ENCODE measurements around the gene SPON1.

SPON1 gene

DNA sequence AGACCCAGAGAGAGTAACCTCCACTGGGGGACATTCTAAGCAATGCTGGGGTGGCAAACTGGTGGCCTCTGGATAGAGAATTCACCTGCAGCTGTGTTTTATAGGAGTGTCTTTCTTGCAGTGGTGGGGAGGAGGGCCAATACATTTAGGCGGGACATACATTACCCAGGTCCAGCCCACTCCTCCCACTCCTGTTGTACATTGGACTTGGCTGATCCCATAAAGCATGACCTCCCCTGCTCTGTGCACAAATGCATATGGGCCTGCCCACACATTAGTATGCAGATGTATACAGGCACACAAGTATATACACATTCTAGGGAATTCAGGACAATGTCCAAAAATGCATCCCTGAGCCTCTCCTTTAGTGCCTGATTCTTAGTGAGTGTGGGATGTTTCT, 297.4 kb downstream of the SPON1 start:
- DNase-seq (ENCODE audit: low read depth) = no peak
- H3K4me3 ChIP-seq (replicated peaks; ENCODE audit: low read depth, low read length) = no peak overlapping the region
- TF ChIP-seq, protein P1, sequence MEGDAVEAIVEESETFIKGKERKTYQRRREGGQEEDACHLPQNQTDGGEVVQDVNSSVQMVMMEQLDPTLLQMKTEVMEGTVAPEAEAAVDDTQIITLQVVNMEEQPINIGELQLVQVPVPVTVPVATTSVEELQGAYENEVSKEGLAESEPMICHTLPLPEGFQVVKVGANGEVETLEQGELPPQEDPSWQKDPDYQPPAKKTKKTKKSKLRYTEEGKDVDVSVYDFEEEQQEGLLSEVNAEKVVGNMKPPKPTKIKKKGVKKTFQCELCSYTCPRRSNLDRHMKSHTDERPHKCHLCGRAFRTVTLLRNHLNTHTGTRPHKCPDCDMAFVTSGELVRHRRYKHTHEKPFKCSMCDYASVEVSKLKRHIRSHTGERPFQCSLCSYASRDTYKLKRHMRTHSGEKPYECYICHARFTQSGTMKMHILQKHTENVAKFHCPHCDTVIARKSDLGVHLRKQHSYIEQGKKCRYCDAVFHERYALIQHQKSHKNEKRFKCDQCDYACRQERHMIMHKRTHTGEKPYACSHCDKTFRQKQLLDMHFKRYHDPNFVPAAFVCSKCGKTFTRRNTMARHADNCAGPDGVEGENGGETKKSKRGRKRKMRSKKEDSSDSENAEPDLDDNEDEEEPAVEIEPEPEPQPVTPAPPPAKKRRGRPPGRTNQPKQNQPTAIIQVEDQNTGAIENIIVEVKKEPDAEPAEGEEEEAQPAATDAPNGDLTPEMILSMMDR (IDR thresholded peaks at IDR 0.05; ENCODE audit: low read length, missing control alignments) = no peak

DNA sequence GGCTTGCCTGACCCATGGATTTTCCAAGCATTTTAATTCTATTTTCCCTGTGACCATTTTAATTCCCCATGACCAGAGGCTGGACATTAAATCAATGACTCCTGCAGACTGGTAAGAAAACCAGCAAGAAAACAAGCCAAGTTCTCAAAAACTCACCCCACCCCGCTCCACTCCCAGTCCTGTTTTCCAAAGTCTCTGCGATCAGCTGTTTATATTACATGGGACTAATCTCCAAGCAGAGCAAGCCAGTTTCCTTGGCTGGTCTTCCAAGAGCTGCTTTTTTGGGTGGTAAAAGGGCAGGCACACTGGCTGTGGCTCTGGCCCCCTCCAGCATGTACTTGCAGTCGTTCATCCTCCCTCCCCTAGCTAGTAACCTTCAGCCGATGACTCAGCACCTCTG, 298.5 kb downstream of the SPON1 start:
- TF ChIP-seq, protein P1 (IDR thresholded peaks at IDR 0.05; ENCODE audit: low read length, missing control alignments) = no peak
- H3K4me3 ChIP-seq (replicated peaks; ENCODE audit: low read depth, low read length) = no peak overlapping the region
- DNase-seq (ENCODE audit: low read depth) = no peak

DNA sequence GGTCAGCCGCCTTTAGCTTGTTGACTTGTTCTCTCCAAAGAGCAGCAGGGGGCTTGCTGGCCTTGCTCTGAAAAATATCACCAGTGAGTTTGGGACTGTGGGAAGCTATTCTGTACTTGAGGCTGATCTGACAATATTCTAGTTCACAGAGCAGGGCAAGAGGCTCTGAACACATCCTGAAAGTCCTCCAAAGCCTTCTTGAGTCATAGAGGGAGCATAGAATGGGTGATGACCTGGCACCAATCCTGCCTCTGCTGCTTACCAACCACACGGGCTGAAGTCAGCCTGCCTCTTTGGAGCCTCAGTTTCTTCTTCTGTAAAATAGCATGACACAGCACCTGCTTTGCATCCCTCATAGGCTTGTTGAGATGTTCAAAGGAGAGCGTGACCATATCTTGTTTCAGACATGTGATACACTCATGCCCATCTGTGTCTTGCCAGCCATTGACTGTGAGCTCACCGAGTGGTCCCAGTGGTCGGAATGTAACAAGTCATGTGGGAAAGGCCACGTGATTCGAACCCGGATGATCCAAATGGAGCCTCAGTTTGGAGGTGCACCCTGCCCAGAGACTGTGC, 299.8 kb downstream of the SPON1 start:
- TF ChIP-seq, protein P1 (IDR thresholded peaks at IDR 0.05; ENCODE audit: low read length, missing control alignments) = no peak
- H3K4me3 ChIP-seq (replicated peaks; ENCODE audit: low read depth, low read length) = no peak overlapping the region
- DNase-seq (ENCODE audit: low read depth) = no peak

DNA sequence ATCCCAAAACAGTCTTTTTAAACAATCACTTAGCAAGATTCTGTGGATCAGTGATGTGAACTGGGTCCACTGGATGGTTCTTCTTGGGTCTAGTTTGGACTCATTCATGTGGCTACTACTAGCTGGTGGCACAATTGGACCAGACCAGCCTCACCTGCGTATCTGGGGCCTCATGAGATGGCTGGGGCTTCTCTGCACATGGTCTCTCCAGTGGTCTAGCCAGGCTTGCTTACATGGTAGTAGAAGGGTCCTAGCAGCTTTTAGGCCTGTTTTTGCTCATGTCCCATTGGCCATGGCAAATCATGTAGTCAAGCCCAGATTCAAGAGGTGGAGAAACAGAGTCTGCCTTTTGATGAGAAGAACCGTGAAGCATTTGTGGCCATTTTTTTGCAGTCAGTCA, 302.4 kb downstream of the SPON1 start:
- TF ChIP-seq, protein P1 (IDR thresholded peaks at IDR 0.05; ENCODE audit: low read length, missing control alignments) = no peak
- no peak for DNase-seq (ENCODE audit: low read depth)
- H3K4me3 ChIP-seq (replicated peaks; ENCODE audit: low read depth, low read length) = no peak overlapping the region

DNA sequence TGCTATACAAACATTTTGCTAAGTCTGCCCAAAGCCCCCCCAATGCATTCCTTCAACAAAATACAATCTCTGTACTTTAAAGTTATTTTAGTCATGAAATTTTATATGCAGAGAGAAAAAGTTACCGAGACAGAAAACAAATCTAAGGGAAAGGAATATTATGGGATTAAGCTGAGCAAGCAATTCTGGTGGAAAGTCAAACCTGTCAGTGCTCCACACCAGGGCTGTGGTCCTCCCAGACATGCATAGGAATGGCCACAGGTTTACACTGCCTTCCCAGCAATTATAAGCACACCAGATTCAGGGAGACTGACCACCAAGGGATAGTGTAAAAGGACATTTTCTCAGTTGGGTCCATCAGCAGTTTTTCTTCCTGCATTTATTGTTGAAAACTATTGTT, 304.1 kb downstream of the SPON1 start:
- DNase-seq (ENCODE audit: low read depth) = no peak
- no peak overlapping the region for H3K4me3 ChIP-seq (replicated peaks; ENCODE audit: low read depth, low read length)
- TF ChIP-seq, protein P1 (IDR thresholded peaks at IDR 0.05; ENCODE audit: low read length, missing control alignments) = no peak

DNA sequence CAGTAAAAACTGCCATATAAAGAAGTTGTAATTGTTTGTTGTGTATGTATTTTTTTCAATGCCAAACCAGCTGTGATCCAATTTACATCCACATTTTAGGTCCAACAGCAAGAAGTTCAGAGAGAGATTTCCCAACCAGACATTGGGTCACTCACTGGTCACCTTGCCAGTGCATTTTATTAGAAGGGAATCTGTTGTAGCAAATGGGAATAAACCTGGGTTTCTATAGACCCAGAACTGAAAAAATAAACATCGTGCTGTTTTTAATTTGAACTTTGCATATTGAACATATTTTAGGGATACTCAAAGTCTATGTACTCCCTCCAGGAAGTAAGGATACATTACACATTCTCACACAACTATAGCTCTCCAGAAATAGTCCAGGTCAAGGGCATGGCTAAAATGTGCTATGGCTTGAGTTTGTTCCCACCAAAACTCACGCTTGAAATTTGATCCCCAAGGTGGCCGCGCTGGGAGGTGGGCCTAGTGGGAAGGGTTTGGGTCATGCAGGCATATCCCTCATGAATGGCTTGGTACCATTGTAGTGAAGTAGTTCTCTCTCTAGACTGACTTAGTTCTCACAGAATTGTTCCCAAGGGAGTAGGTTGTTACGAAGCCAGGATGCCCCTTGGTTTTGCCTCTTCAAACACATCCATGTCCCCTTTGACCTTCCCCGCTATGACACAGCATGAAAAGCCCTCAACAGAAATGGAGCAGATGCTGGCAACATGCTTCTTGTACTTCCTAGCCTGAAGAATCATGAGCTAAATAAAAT, 305.5 kb downstream of the SPON1 start:
- no peak overlapping the region for H3K4me3 ChIP-seq (replicated peaks; ENCODE audit: low read depth, low read length)
- no peak for DNase-seq (ENCODE audit: low read depth)
- TF ChIP-seq, protein P1 (IDR thresholded peaks at IDR 0.05; ENCODE audit: low read length, missing control alignments) = no peak

Measured in fibroblast of pulmonary artery (primary cell).